Suppressor macrophage treated with lipopolysaccharide for 1 hour (primary cell): ENCODE measurements around the gene ZGRF1.
"Not testable (repeated sequence)": the region's sequence is repeated elsewhere in the genome, so short reads cannot be mapped to it uniquely, and the experiment has no call there.

Experiments used
- DNase-seq, 3 donors: peaks; one replicate each; pipeline ENCODE4 v3.0.0-alpha.2; 2020 to 2022

ZGRF1 gene

DNA sequence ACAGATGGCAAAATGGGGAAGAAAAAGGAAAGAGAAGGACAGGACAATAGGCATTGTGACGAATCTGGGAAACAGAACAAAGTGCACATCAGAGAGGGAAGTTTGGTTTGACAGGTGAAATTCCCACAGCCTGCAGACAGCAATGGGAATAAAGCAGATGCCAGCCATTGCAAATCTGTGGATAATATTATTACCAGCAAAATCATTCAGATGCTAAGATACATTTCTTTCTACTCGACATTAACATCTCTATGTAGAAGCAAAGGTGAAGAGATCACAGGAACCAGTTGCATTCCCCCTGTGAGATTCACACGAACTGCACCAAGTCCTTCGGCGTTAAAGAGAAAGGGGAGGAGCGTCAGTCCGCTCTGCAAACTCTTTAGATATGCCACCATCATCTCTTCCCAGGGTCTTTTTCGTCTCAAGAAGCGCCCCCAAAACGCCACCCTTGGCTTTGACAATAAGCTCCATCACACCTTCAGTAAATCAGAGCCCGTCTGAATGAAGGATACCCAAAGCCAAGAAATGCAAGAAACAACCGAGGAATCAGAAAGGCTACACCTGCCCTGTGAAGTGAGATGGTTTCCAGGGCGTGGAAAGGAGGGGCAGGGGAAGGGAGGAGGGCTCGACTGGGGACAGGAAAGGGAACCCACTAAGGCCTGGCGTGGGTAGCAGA is 122.6 kb downstream of the ZGRF1 start:
- DNase-seq = peak in 1 of 3 donors; percentile 17

DNA sequence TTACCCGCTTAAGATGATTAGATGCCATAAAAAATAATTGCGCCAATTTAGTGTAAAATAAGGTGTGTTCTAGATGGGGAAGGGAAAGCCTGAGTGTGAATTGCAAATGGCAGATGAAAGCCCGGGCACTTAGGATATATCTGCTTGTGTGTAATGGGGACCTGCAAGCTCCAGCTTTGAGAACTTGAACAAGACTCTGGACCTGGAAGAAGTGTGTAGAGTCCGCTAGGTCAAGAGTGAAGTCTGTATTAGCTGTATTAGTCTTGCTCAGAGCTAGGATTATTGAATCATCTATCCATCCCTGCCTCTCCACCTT is 124.9 kb downstream of the ZGRF1 start:
- no peak for DNase-seq

DNA sequence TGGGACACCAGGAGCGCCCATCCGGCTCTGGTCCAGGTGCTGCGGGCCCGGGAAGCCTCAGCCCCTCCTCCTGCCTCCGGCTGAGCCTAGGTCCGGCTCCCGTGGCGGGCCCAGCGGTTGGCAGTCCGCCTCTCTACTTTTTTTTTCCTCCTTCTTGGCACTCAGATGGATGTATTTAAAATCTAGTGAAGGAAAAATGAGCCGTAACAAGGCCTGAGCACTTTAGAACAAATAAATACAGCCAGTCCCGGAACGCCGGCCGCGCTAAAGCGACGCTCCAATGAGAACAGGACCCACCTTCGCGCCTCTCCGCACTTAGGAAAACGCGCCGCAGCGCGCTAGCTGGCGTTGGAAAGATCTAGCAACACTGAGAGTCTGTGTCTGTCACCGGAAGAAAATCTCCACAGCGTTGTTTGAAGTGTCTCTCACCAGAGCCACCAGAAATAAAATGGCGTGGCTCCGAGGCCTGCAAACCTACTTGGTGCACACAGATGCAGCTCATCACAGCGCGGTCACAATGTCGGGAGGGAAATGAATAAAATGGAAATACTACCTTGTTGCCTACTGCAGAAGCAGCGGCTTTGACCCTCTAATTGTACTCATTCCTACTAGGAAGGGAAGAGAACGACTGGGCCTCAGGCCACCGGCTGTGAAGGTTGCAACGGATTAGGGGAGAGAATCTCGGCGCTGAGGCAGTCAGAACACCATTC is 125.5 kb downstream of the ZGRF1 start:
- no peak for DNase-seq

DNA sequence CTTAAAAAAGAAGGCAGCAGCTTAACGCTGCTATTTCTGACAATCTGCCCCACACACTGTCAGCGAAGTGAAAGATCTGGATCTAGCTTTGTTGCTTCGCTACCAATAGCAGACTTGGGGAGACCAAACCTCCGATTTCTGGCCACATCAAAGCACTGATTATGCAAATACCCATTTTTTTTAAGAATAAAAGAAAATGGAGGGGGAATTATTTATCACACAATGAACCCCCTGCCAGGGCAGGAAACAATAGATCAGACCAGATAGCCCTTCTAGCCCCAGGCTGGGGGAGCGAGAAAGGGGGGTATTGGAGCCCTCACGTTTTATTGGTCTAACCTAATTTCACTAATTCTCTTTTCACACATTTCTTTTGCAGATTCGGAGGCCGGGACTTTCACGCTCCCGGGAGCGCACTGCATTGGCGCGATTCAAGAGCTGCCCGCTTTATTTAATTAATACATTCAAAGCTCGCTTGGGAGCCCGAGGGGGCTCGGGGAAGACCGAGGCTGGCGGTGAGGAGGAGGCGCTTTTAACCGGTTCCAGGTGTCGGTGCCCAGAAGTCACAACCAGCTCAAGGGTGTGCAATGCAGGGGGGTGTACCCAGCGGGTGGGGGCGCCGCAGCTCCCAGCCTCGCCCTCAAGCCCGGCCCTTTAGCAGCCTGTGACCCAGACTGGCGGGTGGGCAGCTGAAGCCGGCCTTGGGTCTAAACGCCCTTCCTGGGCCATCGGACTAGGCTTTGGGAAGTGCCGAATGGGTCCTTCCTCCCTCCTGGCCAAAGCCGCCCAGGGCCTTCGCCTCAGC is 126.2 kb downstream of the ZGRF1 start:
- no peak for DNase-seq

DNA sequence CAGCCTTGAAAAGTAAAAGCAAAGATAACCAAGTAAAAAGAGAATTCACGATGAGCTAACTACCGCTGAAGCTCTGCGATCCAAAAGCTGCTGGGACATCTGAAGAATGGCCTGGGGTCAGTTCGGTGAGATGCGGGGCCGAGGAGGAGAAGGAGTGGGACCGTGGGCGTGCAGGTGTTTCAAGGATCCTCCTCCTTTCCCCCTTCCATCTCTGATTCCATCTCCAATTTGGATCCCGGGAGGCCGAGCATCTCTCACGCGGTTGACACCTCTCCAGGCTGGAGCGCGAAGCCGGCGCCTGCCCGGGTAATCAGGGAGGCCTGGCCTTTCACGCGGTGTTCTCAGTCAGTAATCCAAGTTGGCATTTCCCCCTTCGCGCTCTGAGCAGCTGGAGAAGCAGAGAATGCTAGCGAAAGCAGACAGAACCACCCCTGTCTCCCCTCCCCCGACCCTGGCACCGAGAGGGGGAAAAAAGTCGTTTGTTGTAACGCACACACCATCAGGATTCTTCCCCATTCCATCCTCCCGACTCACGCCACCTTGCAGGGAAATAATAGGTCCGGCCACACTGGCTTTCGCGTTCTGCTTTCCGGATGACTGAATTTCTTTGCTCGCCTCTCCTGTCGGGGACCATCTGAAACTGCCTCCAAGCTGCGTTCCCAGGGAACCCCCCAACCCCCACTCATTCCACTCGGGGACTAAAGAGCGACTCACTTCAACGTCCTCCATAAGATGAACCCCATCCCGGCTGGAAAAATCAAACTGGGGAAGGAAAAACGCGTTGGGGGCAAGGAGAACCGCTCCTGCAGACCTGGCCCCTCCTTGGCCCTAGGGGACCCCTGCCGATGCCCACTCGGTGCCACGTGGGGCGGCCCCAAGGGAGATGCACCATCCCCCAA is 127.2 kb downstream of the ZGRF1 start:
- DNase-seq = peak in 1 of 3 donors; percentile 16

DNA sequence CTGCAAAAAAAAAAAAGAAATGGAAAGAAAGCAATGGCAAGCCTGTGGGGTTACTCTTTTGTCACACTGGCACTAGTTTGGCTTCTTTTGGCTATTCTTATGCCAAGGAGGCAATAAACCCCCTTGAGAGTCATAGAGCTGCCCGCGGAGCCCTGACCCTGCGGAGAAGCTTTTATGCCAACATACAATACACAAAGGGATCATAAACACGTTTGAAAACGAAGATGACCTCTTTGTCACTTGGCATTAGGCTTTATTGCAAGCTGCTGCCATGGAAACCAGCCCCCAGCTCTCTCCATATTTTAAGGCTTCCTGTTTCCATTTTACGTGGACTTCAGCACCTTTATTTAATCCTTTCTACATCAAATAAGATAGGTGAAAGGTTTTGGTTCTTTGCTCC is 128.4 kb downstream of the ZGRF1 start:
- DNase-seq = peak in 1 of 3 donors; percentile 16

DNA sequence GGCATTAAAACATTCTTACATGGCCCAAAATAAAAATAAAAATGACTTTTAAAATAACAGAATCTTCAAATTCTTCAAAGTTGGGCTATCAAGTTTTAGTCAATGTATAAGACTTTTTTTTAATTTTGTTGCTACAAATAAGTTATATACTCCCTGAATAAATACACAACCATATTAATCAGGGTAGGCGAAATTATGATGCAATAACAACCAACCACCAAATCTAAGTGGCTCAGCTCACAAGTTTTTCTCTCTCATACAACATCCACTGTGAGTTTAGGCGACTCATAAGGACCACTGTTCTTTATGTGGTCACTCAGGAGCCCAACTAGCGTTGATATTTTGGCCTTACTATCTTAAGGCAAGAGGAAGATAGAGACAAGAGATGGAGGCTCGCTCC is 131.9 kb downstream of the ZGRF1 start:
- no peak for DNase-seq

DNA sequence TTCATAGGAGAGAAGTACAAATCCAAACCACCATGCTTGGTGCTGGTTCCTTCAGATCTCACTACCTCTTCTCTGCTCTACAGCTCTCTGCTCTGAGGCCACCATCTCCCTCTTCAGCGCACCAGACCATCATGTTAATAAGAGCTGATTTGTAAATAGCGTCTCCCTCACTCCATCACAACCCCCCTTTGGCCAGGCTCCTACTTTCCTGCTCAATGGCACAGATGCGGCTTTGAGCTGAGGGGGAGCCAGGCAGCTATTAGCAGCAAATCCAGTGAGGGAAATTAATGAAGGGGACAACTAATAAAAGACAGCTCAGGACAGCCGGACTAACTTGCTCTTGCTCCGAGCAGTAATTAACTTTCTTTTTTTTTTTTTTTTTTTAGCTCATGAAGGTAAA is 133.8 kb downstream of the ZGRF1 start:
- peak in 1 of 3 donors; percentile 4 for DNase-seq

DNA sequence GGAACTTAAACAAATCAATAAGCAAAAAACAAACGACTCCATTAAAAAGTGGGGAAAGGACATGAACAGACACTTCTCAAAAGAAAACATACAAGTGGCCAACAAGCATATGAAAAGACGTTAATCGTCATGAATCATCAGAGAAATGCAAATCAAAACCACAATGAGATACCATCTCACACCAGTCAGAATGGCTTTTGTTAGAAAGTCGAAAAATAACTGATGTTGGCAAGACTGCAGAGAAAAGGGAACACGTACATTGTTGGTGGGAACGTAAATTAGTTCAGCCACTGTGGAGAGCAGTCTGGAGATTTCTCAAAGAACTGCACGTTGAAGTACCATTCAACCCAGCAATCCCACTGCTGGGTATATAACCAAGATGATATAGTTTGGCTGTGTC is 144.4 kb downstream of the ZGRF1 start:
- DNase-seq = no peak

DNA sequence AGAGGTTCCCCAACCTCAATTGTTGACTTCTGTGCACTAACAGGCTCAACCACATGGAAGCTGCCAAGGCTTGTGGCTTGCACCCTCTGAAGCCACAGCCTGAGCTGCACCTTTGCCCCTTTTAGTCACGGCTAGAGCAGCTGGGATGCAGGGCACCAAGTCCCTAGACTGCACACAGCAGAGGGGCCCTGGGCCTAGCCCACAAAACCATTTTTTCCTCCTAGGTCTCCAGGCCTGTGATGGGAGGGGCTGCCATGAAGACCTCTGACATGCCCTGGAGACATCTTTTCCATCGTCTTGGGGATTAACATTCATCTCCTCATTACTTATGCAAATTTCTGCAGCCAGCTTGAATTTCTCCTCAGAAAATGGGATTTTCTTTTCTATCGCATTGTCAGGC is 145.9 kb downstream of the ZGRF1 start:
- not testable (repeated sequence) for DNase-seq
